DMS 273 (cell line): Measurements from ENCODE around the gene NRG3.

Experiments
- DNase-seq: peaks from one replicate; lab custom pipeline; 2025; ENCODE audit not compliant: unreplicated experiment; lab: John Stamatoyannopoulos, UW

Gene NRG3

DNA sequence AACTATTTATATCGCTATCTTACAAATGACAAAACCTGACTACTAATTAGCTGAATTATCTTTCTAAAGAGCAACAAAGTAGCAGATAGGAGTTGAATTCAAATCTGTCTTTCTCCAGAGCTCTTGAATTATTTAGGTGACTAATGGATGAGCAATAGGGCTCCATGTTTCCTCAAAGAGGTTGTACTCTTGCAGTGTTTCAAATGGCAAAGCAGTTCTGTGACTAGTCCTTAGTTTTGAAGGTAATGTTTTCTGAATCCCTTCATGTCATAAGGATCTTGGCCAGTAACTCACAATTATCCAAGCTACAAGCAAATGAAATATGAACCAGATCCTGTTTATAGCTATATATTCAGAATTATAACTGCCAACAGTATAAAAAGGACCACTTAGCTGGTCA lies 999.7 kb downstream of the NRG3 start:
- no peak for DNase-seq

- peak; percentile 35 for DNase-seq
These were observed 1005.8 kb downstream of the NRG3 start for GRCh38 chr10:82880776-82881290.

- DNase-seq = no peak
These were observed 1007.7 kb downstream of the NRG3 start for GRCh38 chr10:82882722-82883121.

GRCh38 chr10:82883603-82884002 lies 1008.6 kb downstream of the NRG3 start:
- DNase-seq = no peak

DNA sequence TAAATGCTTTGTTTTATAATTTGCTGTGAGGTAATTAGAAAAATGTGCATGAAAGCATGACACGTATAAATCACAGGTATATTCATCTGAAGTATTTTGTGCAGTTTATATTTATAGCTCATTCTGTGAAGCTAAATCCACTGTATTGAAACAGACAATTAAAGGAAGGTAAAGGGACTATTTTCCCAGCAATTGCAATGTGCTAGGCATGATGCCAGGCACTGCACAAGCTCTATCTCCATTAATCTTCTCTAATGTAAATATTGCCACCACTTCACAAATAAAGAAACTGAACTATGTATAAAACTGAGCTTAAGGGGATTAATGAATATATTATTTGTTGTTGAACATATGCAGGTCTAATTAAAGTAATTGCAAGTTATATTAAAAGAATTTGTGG lies 1012.5 kb downstream of the NRG3 start:
- DNase-seq = no peak

GRCh38 chr10:82888809-82889455 lies 1013.9 kb downstream of the NRG3 start:
- DNase-seq = no peak

- DNase-seq = no peak
These were observed 1014.7 kb downstream of the NRG3 start for GRCh38 chr10:82889728-82890127.

DNA sequence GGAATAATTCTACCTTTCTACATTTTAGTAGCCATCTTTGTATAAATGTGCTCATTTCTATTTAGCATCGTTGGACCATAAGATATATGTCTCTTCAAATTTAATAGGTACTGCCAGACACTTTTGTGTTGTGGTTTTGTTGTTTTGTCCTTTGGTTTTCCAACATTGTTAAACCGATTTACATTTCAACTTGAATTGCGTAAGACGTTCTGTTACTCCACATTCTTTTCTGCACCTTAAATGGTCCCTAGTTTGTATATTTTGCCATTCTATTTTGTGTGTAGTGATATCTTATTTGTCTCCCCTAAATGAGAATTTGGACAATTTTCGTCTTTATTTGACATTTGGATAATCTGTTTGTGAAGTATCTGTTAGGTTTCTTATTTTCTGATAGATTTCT lies 1015.6 kb downstream of the NRG3 start:
- no peak for DNase-seq

- DNase-seq = no peak
These were observed 1033.1 kb downstream of the NRG3 start for GRCh38 chr10:82908096-82908495.

GRCh38 chr10:82908751-82909150 lies 1033.8 kb downstream of the NRG3 start:
- no peak for DNase-seq

DNA sequence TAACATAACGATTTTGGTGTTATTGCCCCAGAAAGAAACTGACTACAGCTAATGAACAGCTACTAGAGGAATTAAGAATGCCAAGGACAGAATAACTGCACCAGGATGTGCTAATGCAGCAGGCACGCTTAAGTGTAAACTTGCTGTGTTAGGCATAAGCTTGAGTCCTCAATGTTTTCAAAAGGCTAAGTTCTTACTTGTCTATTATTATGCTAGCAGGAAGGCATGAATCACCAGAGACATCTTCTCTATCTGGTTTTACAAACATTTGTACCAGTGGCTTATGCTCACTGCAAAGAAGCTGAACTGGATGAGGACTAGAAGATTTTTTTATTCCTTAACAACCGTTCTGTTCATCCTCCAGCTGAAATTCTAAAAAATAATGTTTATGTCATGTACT lies 1035.3 kb downstream of the NRG3 start:
- no peak for DNase-seq

- no peak for DNase-seq
These were observed 1039.7 kb downstream of the NRG3 start for GRCh38 chr10:82914655-82915136.

DNA sequence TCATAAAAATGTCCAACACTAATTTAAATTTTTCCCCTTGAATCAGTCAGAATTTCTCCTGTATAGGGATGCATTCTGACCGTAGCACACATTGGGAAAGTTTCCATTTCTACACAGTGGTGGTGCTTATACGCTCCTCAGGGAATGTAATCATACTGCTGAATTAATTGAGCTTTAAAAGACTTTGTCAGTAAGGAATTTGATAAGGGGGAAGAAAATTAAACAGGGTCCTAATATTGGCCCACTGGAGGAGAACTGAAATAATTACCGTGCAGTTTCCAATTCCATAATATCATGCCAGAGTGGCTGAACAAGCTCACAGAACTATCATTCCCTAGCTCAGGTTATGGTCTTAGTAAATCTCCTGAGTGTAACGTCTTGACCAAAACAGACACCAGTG lies 1041.9 kb downstream of the NRG3 start:
- DNase-seq = no peak

- no peak for DNase-seq
These were observed 1043.0 kb downstream of the NRG3 start for GRCh38 chr10:82918022-82918421.

DNA sequence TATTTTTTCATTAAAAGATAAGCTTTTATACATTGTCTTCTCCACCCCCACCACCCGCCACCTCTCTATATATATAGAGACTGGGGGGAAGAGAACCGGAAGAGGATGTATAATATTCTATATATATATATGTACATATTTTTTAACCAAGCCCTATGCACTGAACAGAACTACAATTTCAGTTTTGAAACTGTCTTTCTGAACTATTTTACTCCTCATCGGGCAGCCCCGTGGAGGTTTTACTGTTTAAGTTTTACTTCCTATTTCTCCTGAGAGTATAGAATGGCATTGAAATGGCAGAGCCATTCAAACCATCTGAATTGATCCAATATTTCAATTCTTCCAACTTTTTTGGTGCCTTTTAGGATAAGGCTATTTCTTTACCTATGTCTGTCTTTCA lies 1047.1 kb downstream of the NRG3 start:
- DNase-seq = no peak

DNA sequence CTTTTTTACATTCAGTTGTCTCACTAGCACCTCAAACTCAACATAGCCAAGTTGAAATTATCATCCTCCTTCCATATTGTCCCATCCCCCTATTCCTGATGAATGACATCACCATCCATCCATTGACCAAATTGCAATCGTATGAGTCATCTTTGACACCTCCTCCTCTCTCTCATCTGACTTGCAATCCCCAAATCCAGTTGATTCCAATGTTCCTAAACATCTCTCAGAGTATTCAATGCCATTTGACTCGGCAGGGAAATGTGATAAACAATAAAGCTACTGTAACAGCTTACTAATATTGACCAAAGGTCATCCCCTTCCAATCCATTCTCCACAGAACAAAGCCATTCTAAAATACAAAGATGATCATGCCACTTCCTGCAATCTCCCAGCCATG lies 1047.8 kb downstream of the NRG3 start:
- DNase-seq = no peak

- DNase-seq = no peak
These were observed 1049.7 kb downstream of the NRG3 start for GRCh38 chr10:82924711-82925110.

DNA sequence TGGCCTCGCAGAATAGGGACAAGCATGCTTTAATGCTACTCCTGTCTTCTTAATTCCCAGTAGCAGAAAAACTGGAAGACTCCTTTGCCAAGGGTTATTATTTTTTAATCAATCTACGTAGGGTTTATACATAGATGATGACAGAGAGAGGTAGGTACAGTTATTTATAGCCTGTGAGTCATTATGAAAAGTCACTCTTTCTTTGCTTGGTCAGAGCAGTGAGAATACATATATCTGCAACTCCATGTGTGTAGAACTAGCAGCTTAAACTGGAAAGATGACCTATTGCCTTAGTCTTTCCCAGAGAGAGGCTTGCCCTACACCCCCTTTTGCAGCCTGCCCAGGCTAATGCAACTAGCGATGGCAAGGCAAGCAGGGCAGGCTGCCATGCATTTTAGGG lies 1050.6 kb downstream of the NRG3 start:
- DNase-seq = no peak

- no peak for DNase-seq
These were observed 1057.5 kb downstream of the NRG3 start for GRCh38 chr10:82932451-82932850.

DNA sequence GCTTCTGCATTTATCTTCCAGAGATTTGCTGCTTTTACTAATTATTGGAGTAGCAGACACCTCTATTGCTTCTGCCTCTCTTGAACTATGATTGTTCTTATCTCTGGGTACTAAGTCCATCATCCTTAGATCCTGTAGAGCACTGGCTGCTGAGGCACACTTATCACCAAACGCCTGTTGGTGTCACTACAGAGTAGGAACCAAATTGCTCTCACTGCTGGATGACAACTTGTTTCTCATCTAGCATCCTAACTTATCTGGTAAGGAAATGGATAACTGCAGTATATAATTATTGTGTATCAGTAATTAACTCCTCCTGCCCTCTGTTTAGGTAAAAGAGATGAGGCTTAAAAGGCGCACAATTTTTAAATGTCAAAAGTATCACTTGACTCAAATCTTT lies 1059.4 kb downstream of the NRG3 start:
- peak; percentile 9 for DNase-seq

- DNase-seq = no peak
These were observed 1060.0 kb downstream of the NRG3 start for GRCh38 chr10:82934947-82935346.

DNA sequence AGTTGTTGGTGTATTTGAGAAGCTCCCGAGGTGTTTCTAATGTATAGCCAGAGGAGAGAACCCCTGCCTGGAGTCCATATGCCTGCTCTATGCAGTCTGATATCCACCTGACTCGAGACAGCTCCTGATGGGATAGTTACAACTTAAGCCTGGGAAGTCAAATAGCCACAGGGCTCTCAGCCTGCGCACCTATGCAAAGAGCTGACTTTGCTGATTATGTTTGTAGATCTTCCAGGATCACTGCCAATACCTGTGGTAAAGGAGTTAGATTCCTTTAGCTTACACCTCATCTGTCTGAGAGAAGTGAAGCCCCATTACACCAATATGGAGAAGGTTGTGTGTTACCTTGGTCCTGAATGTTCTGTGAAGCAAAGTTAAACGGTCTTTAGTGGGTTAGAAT lies 1063.3 kb downstream of the NRG3 start:
- no peak for DNase-seq
